Renal cortex interstitium (tissue), 11 donors: ENCODE data around the gene B4GALT1. TPM values are rescaled to one million over a fixed set of nuclear protein-coding genes. Genes with fewer than 3 reads are reported as not detected.
"Not testable (repeated sequence)": the region's sequence is repeated elsewhere in the genome, so short reads cannot be mapped to it uniquely, and the experiment has no call there.

Experiments used
- DNase-seq, 11 donors: peaks; one replicate each; pipeline ENCODE4 v3.0.0-alpha.2; 2013; ENCODE audit warnings: low read depth in 9 of 11, low spot score in 4 of 11; ENCODE audit errors: extremely low read depth in 1 of 11
- polyA plus RNA-seq, 3 donors: library from polyadenylated mRNA; unstranded; fragments of 120-200 nt; gene quantifications; one replicate each; pipeline ENCODE4 v1.2.1, GENCODE V29; 2013; ENCODE audit not compliant: insufficient read length in 3 of 3

B4GALT1 gene
- polyA plus RNA-seq, 3 donors = 102 to 154 (median 129) TPM

GRCh38 chr9:33092634-33093033 is 74.5 kb downstream of the B4GALT1 start:
- DNase-seq = no peak

GRCh38 chr9:33085672-33086071 is 81.5 kb downstream of the B4GALT1 start:
- not testable (repeated sequence) for DNase-seq

- no peak for DNase-seq
Observed at GRCh38 chr9:33082538-33083326, 84.4 kb downstream of the B4GALT1 start.

DNA sequence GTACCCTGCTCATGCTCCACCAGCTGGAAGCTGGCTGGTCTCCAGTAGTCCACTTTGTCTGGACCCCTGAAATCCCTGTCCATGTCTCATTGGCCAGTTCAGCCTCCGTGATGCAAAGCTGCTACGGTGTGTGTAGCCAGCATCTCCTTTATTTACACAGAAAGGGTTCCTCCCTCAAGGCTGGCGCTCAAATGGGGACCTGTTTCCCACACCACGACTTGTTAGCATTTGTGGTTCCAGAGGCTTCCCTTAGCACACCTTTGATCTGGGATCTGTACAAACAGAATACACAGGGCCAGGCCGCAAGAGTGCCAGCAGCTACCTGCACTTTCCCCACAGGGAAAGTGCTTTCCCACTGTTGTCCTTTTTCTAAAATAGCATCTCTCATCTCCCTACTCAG is 85.0 kb downstream of the B4GALT1 start:
- no peak for DNase-seq

- peak; percentile 66 to 92 (median 82) for DNase-seq
Observed at GRCh38 chr9:33081128-33081851, 85.8 kb downstream of the B4GALT1 start.

DNA sequence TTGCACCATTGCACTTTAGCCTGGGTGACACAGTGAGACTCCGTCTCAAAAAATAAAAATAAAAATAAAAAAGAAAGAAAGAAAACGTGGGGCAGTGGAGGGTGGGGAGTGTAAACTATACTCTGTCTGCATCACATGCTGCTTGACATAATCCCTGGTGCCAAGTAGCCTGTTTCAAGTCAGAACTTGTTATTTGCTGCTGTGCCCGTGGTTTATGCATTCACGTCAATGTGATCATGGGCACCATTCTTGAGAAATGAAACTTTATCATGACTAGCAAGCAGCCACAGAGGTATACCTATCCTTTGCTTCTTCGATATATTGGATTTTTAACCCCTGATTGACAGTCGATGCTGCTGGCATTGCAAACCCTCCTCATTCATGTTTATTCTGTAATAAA is 86.6 kb downstream of the B4GALT1 start:
- DNase-seq = no peak

DNA sequence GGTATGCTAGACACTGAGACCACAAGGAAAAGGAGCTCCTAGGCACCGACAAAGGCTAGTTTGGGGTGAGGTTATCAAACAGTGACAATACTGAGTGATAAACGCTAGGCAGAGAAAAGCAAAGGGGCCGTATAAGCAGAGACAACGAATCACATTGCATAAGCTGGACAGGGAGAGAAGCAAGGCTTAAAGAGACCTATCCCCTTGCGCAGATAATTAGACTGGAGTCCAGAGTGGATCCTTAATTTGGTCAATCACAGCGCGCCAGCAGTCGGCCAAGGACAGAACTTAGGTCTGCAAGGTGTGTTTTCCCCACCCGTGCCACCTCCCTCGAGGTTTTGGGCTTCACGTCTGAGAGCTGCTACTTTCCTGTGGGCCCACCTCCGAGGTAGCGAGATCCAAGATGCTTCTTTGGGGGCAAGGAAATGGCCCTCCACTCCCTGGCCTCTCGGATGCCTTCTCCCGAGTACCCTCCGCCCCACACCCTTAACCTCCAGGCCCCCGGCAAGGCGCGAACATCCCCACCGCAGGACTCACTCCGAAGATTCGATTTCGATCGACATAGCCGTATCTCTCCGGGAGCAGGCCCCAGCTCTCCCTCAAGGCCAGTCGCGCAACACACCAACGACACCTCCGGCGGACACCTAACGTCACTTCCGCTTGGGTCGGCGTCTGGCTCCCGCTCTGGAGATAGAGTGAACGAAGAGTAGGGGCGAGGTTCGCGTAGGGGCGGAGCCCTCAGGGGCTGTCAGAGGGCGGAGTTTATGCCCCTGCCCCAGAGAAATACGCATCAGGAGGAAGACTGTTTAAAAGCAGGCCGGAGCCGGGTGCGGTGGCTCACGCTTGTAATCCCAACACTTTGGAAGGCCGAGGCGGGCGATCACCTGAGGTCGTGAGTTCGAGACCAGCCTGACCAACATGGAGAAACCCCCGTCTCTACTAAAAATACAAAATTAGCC is 90.8 kb downstream of the B4GALT1 start, which contains the start of gene SMU1:
Gene SMU1, minus strand, starts transcription at position 629 of the 959 bp plus-strand sequence. Its CDS starts 66 bp downstream, at position 563.
- peak; percentile 91 to 98 (median 96) for DNase-seq

DNA sequence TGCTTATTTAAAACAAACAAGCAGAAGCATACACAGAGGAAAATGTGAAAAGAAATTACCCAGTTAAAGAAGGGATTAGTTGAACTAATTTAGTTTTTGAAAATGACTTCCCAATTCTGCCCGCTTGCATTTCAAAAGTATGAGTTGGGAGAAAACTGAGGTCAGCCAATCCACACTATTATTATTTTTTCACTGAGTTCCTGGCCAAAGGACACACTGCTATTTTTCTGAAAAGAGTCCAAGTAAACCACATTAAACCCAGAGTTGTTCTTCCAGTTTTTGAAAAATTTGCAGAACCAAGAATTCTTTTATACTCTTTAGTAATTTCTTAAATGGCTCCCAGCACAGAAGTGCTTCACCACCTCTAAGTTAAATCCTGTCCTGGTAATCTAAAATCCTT is 98.1 kb downstream of the B4GALT1 start:
- no peak for DNase-seq

GRCh38 chr9:33065157-33066076 is 101.7 kb downstream of the B4GALT1 start:
- DNase-seq = no peak

Other genes starting within 250 kb of the B4GALT1 start
- 10 to 100 TPM; 42.0 to 47.7 (median 46.5) TPM for gene APTX, start 165.7 kb downstream of the B4GALT1 start, polyA plus RNA-seq
- gene DNAJA1, start 142.1 kb downstream of the B4GALT1 start, polyA plus RNA-seq = 100 to 1,000 TPM; 188 to 274 (median 255) TPM
- gene SMU1, start 90.7 kb downstream of the B4GALT1 start, polyA plus RNA-seq = 10 to 100 TPM; 25.4 to 32.7 (median 27.4) TPM
- gene SPINK4, start 72.8 kb upstream of the B4GALT1 start, polyA plus RNA-seq = not detected
- gene BAG1, start 97.4 kb upstream of the B4GALT1 start, polyA plus RNA-seq = 10 to 100 TPM; 73.6 to 85.7 (median 79.5) TPM
- gene CHMP5, start 97.7 kb upstream of the B4GALT1 start, polyA plus RNA-seq = 100 to 1,000 TPM; 105 to 129 (median 106) TPM
- 10 to 100 TPM; 30.5 to 40.8 (median 35.0) TPM for gene NFX1, start 123.2 kb upstream of the B4GALT1 start, polyA plus RNA-seq
- 10 to 100 TPM; 19.9 to 42.7 (median 23.6) TPM for gene AQP7, start 235.2 kb upstream of the B4GALT1 start, polyA plus RNA-seq